GM19239 (cell line): ENCODE measurements around the gene TAOK1.

Experiments used
- DNase-seq: peaks from one replicate; pipeline ENCODE4 v3.0.0; 2011; ENCODE audit warnings: low spot score; ENCODE audit not compliant: insufficient read length
- FAIRE-seq: peaks from 2 replicates; lab custom pipeline; 2011; peaks lifted over from hg19 to GRCh38; lab: Jason Lieb, UNC

The TAOK1 gene

DNA sequence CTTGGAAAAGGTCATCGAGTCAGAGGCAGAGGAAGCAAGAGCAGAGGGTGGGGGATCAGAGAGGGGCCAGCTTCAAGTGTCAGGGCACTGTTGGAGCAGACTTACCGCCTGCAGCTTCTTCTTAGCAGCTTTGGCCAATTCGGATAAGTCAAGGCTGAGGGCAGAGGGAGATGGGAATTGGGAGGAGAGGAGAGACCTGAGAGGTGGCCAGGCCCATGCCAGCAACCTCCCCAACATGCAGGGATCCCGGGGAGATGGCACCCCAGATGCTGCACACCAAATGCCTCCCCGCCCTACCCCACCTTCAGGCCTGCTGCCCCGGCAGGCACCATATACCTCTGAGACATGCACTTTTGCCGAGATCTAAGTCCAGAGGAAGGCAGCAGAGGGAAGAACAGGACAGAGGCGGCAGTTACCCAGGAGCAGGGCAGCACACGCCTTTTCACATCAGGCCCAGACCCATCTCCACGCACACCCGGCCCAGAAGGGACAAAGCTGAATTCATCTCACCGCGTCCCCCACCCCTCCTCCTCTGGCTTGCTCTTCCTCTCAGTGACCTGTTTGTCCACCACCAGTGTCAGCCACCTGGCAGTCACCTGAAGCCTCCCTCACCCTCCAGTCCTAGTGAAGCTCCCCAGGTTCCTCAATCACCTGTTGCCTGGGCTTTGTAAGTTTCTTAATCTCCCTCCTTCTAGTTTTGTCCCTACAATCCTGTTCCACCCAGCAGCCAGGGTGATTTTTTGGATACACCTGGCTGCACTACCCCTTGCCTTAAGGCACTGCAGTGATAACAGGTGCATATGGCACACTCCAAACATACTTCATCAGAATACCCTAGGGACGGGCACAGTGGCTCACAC lies 188.7 kb downstream of the TAOK1 start:
- FAIRE-seq (no peak), DNase-seq (no peak)

DNA sequence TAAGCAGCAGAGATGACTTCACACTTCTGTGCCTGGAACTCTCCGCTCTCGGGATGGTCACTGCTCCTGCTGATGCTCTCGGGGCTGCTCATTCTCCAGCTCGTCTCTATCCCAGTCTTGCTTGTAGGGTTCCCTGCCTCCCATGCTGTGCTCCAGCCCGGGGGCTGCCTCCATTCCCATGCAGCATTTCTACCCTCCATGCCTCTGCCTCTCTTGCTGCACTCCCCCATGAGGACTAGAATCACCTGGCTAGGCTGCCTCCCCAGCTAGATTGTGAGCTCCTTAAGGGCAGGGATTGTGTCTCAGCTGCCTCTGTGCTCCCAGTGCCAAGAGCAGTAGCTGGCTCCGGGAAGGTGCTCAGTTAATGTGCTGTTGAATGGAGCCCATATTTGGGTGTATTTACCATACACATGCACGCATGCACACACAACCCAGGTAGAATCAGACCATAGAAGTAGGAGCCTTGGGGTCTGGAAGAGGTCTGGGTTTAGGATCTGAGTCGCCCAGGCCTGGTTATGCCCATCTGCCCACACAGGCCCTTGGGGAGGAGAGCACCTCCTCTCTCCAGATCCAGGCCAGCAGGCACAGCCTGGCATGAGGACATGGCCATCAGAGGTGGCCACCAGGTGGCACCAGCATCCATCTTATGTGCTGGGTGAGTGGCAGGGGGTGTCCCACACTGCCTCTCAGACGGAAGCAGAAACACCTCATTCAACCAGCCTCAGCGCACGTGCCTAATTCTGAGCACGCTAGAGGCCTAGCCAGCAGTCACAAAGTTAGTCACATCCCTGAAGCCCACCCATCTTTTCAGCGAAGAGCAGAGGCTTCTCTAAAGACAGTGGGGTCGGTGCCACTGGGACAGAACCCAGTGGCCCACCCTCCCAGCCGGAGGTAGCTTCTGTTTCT lies 190.0 kb downstream of the TAOK1 start:
- peak; percentile 98 for DNase-seq
- peak; percentile 99 for FAIRE-seq

GRCh38 chr17:29581583-29582253 lies 191.6 kb downstream of the TAOK1 start:
- DNase-seq (no peak), FAIRE-seq (no peak)

DNA sequence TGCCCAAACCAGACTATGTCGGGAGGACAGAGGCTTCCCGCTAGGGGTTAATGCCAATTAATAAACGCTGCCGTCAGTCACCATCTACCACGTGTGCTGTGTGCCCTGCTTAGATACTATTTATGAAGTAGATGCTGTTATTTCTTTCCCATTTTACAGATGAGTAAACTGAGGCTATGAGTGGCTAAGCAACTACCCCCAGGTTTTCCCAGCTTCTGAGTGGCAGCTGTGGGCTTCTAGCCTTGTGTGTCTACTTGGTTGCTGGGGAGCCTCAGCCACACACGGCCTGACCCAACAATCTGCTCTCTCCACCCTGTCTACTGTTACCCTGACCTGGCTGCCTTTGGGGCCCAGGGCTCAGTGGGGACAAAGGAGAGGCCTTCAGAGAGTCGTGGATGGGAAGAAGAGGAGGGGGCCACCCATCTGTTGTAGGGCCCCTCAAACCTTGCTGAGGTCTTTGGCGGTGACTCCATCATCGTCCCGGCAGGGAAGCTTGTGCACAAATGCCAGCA lies 192.1 kb downstream of the TAOK1 start:
- no peak for FAIRE-seq
- no peak for DNase-seq

DNA sequence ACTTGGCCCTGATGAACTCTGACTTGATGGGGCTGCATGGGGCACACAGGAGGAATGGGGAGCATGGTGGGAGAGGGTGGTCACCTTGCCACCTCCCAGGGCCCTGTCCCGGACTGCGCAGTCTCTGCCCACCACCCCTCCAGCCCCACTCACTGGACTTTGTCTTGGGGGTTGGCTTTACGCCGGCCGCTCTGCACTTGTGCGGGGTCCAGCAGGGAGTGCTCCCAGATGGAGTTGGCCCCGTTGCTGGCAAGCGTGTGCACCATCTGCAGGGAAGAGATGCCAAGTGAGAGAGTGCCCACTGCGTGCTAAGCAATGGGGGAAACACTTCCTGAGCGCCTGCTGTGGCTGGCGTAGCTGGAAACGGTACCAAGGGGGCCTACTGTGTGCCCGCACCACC lies 192.6 kb downstream of the TAOK1 start:
- FAIRE-seq = no peak

GRCh38 chr17:29583324-29584248 lies 193.4 kb downstream of the TAOK1 start:
- no peak for DNase-seq
- FAIRE-seq = no peak

More for the DNA sequence above, 192.6 kb downstream of the TAOK1 start:
- DNase-seq = no peak

DNA sequence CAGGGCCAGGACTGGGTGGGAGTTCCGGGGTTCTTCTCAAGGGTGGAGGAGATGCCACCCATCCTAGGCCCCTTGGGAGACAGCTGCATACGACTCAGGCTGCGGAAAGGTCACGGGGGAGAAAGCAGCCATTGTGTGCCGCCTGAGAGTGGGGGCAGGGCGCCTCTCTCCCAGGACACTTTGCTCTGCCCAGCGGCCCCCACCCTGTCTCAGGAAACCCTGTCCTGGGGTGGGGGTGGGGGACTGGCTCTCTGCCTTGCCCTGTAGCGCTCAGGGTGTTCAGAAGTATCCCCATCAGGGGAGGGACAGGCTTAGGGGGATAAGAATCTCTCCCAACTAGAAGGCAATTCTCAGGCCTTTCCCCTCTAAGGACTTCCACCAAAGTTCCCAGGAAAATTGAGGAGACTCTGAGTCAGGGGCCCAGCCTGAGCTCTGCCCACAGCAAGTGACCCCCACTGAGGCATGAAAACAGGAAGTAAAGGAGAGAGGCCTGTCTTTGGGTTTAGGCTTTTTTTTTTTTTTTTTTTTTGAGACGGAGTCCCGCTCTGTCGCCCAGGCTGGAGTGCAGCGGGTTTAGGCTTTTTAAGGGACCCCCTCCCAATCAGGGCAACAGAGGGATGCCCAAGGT lies 194.4 kb downstream of the TAOK1 start:
- no peak for DNase-seq
- peak; percentile 61 for FAIRE-seq

DNA sequence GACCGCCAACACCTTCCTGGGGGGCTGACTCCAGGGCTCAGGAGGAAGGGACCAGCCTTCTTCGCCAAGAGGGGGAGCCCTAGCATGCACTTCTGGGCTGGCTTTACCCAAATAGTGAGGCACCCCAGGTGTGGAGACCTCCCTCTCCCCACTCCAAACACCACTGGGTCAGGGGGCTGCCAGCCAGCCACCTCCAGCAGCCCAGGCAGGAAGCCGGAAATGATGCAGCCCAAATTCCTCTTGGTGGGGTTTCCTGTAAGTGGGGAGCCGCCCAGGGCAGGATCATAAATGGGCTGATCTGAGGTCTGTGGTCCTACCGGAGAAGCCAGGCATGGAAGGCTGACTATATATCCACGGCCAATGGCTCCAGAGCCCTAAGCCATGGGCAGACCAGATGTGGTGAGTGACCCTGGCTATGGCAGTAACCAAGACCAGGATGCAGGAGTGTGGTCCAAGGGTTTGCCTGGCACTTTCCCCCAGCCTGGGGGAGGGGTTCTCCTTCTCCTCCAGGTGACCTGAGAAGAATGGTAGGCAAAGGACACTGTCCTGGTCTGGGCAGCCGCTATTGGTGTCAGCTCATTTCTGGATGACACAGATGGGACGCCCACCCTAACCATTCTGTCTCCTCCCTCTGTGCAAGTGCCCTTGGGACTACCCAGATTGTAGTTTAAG lies 195.1 kb downstream of the TAOK1 start:
- DNase-seq (no peak), FAIRE-seq (peak; percentile 26)

DNA sequence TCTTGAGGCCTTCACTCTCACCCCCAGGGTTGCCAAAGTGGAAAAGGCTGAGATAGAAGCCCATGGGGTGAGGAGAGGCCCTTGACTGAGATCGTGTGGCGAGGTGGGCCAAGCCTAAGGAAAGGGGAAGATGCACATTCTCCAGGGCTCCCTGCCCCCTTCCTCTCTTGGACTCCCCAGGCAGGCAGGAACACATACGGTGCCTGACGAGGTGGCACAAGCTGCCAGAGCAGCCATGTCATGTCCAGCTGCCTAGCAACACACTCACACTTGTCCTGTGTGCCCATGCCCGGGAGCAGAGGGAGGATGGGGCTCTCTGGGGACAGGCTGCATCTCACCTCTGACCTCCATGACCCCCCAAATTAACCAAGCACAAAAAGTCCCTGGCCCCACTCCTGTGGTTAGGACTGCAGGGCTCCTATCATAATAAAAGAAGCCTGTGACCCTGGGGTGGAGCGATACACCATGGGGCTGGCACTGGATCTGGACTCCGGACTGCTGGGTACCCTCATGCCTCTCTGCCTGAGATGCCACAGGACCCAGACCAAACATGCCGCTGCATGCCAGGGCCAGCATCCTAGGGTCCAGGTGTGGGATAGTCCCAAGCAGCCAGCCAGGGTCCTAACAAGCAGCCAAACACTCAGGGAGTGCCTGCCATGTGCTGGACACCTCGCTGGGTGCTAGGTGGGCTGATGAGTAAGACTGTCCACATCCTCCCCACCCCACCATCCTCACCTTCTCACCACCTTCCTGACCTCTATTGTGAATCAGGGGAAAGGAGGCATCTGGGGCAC lies 196.7 kb downstream of the TAOK1 start:
- no peak for DNase-seq
- no peak for FAIRE-seq

GRCh38 chr17:29587591-29587990 lies 197.4 kb downstream of the TAOK1 start:
- FAIRE-seq = no peak
- no peak for DNase-seq

- peak; percentile 39 for FAIRE-seq
- DNase-seq = no peak
These were observed 197.9 kb downstream of the TAOK1 start for GRCh38 chr17:29588017-29588561.

DNA sequence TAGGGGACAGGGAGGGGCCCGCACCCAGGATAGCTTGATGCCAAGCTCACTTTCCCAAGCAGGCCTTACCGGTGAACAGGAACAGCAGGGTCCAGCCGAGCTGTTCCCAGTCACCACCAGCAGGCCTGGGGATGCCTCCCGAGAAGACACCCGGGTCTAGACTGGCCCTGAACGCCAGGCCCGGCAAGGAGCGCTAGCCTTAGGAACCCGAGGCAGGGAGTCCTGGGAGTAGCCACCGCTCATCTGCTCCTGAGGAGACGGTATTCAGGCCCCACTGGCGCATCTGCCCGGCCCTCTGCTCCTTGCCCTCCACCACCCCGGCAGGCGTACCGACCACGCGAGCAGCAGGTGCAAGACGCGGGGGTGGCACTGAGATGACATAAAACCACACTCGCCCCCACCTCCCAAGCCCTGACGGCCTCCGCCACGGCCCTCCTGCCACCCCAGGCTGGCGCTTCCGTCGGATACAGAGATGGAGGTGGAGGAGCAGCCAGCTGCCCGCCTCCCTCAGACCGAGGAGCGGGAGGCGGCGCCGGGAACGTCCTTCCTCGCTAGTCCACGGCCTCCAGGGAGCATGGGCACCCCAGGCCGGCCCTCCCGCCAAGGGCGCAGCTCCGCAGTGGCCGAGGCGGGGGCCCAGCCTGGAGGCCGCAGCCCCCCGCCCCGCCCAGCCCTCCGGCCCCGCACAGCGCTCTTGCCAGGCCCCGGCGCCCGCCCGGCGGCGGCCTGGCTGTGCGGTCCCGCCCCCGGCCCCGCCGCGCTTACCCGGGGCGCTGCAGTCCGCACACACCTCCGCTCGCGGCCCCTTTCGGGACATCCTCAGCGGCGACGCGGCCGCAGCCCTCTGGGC lies 198.6 kb downstream of the TAOK1 start:
- no peak for FAIRE-seq
- no peak for DNase-seq

- FAIRE-seq = no peak
These were observed 199.6 kb downstream of the TAOK1 start, which contains the start of gene GIT1 for GRCh38 chr17:29589524-29590410. TSS of gene GIT1 (minus strand) at chr17:29589648. CDS start at chr17:29589378, 270 bp downstream.

GRCh38 chr17:29590411-29591145 lies 200.4 kb downstream of the TAOK1 start:
- no peak for DNase-seq
- peak; percentile 18 for FAIRE-seq

More at GRCh38 chr17:29589524-29590410, 199.6 kb downstream of the TAOK1 start, which contains the start of gene GIT1:
- peak; percentile 99 for DNase-seq
